SK-N-SH treated with all-trans-retinoic acid at 6 μM for 48 hours (cell line): Measurements from ENCODE around the gene ZMIZ1.

Source experiments
- ATAC-seq: fragments of 200-7000 bp; cut with Tn5 transposase; 3 replicates; pipeline ENCODE4 v1.9.1; 2020; ENCODE audit warnings: mild to moderate bottlenecking, moderate library complexity
- ARNTL ChIP-seq: fragments of 450-650 bp; formaldehyde crosslinking; IDR thresholded peaks from 2 replicates; pipeline ENCODE4 v1.5.0; 2020; ENCODE audit warnings: low read depth, mild to moderate bottlenecking, moderate library complexity, borderline replicate concordance
- BACH2 ChIP-seq: fragments of 250-450 bp; sonication (Bioruptor Pico); IDR thresholded peaks from 2 replicates; pipeline ENCODE4 v1.9.0; 2021; ENCODE audit warnings: mild to moderate bottlenecking, borderline replicate concordance
- CREB5 ChIP-seq: fragments of 250-450 bp; sonication (Bioruptor Pico); IDR thresholded peaks from 2 replicates; pipeline ENCODE4 v1.5.1; 2020; ENCODE audit warnings: low read depth, mild to moderate bottlenecking, moderate library complexity
- CSDC2 ChIP-seq: fragments of 250-450 bp; sonication (Bioruptor Pico); IDR thresholded peaks from 2 replicates; pipeline ENCODE4 v1.5.0; 2020; ENCODE audit warnings: mild to moderate bottlenecking, moderate library complexity
- ESRRG ChIP-seq: fragments of 250-450 bp; sonication (Bioruptor Pico); IDR thresholded peaks from 2 replicates; pipeline ENCODE4 v1.6.1; 2021; ENCODE audit warnings: mild to moderate bottlenecking
- GLIS3 ChIP-seq: fragments of 250-450 bp; sonication (Bioruptor Pico); IDR thresholded peaks from 2 replicates; pipeline ENCODE4 v1.5.0; 2020; ENCODE audit warnings: mild to moderate bottlenecking, moderate library complexity
- ISL1 ChIP-seq: fragments of 250-450 bp; sonication (Bioruptor Pico); IDR thresholded peaks from 2 replicates; pipeline ENCODE4 v2.1.2; 2022; ENCODE audit warnings: mild to moderate bottlenecking, moderate library complexity
- OSR1 ChIP-seq: fragments of 250-450 bp; sonication (Bioruptor Pico); IDR thresholded peaks from 2 replicates; pipeline ENCODE4 v1.8.0; 2022; ENCODE audit warnings: moderate library complexity, mild to moderate bottlenecking, inconsistent platforms
- PPARA ChIP-seq: fragments of 250-450 bp; sonication (Bioruptor Pico); IDR thresholded peaks from 2 replicates; pipeline ENCODE4 v1.5.0; 2020; ENCODE audit warnings: mild to moderate bottlenecking, borderline replicate concordance
- RARB ChIP-seq: fragments of 250-450 bp; sonication (Bioruptor Pico); IDR thresholded peaks from 2 replicates; pipeline ENCODE4 v1.8.0; 2021; ENCODE audit warnings: mild to moderate bottlenecking, moderate library complexity
- SNAI2 ChIP-seq: fragments of 250-450 bp; sonication (Bioruptor Pico); IDR thresholded peaks from 2 replicates; pipeline ENCODE4 v1.5.0; 2020; ENCODE audit warnings: mild to moderate bottlenecking, moderate library complexity
- TCF4 ChIP-seq: fragments of 250-450 bp; sonication (Bioruptor Pico); IDR thresholded peaks from 2 replicates; pipeline ENCODE4 v1.8.0; 2021; ENCODE audit warnings: mild to moderate bottlenecking, moderate library complexity, borderline replicate concordance
- TOX ChIP-seq: fragments of 250-450 bp; sonication (Bioruptor Pico); IDR thresholded peaks from 2 replicates; pipeline ENCODE4 v1.8.0; 2021; ENCODE audit warnings: mild to moderate bottlenecking, moderate library complexity, borderline replicate concordance
- ZC3H10 ChIP-seq: fragments of 250-450 bp; sonication (Bioruptor Pico); IDR thresholded peaks from 2 replicates; pipeline ENCODE4 v1.5.1; 2021; ENCODE audit warnings: mild to moderate bottlenecking, moderate library complexity
- ZFP3 ChIP-seq: fragments of 250-450 bp; sonication (Bioruptor Pico); IDR thresholded peaks from 2 replicates; pipeline ENCODE4 v1.5.0; 2020; ENCODE audit warnings: mild to moderate bottlenecking, moderate library complexity
- ZFP30 ChIP-seq: fragments of 450-650 bp; formaldehyde crosslinking; IDR thresholded peaks from 2 replicates; pipeline ENCODE4 v1.5.0; 2022; ENCODE audit warnings: mild to moderate bottlenecking, moderate library complexity
- ZNF565 ChIP-seq: fragments of 450-650 bp; formaldehyde crosslinking; conservative IDR thresholded peaks from 2 replicates; pipeline ENCODE4 v1.5.0; 2020; ENCODE audit warnings: low read depth, mild to moderate bottlenecking, moderate library complexity
- ZNF70 ChIP-seq: fragments of 450-650 bp; formaldehyde crosslinking; IDR thresholded peaks from 2 replicates; pipeline ENCODE4 v1.5.0; 2020; ENCODE audit warnings: mild to moderate bottlenecking, moderate library complexity
- TF ChIP-seq, protein P1 (sequence below): fragments of 250-450 bp; sonication (Bioruptor Pico); IDR thresholded peaks from 2 replicates; pipeline ENCODE4 v1.5.0; 2020; ENCODE audit warnings: mild to moderate bottlenecking, moderate library complexity
- TF ChIP-seq, protein P2 (sequence below): fragments of 250-450 bp; sonication (Bioruptor Pico); IDR thresholded peaks from 2 replicates; pipeline ENCODE4 v1.5.1; 2021; ENCODE audit warnings: mild to moderate bottlenecking, moderate library complexity

Gene ZMIZ1

GRCh38 chr10:79053081-79053434 is 15.7 kb upstream of the ZMIZ1 start:
- TF ChIP-seq CSDC2 (no peak), ZC3H10 (no peak), SNAI2 (CRISPR knock-in tag) (no peak), GLIS3 (CRISPR knock-in tag) (no peak), ARNTL (no peak), ZNF70 (CRISPR knock-in tag) (no peak), OSR1 (CRISPR knock-in tag) (no peak), ISL1 (CRISPR knock-in tag) (no peak), CREB5 (CRISPR knock-in tag) (no peak)
- TF ChIP-seq, protein P1, sequence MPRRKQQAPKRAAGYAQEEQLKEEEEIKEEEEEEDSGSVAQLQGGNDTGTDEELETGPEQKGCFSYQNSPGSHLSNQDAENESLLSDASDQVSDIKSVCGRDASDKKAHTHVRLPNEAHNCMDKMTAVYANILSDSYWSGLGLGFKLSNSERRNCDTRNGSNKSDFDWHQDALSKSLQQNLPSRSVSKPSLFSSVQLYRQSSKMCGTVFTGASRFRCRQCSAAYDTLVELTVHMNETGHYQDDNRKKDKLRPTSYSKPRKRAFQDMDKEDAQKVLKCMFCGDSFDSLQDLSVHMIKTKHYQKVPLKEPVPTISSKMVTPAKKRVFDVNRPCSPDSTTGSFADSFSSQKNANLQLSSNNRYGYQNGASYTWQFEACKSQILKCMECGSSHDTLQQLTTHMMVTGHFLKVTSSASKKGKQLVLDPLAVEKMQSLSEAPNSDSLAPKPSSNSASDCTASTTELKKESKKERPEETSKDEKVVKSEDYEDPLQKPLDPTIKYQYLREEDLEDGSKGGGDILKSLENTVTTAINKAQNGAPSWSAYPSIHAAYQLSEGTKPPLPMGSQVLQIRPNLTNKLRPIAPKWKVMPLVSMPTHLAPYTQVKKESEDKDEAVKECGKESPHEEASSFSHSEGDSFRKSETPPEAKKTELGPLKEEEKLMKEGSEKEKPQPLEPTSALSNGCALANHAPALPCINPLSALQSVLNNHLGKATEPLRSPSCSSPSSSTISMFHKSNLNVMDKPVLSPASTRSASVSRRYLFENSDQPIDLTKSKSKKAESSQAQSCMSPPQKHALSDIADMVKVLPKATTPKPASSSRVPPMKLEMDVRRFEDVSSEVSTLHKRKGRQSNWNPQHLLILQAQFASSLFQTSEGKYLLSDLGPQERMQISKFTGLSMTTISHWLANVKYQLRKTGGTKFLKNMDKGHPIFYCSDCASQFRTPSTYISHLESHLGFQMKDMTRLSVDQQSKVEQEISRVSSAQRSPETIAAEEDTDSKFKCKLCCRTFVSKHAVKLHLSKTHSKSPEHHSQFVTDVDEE (CRISPR knock-in tag): no peak
- ATAC-seq: no peak

GRCh38 chr10:79053481-79054202 is 15.1 kb upstream of the ZMIZ1 start:
- ATAC-seq: no peak
- no peak for TF ChIP-seq ZC3H10
- TF ChIP-seq ESRRG (CRISPR knock-in tag): no peak
- TF ChIP-seq ZFP30 (CRISPR knock-in tag): no peak
- TF ChIP-seq ZNF565 (CRISPR knock-in tag): no peak
- no peak for TF ChIP-seq PPARA (CRISPR knock-in tag)
- no peak for TF ChIP-seq RARB (CRISPR knock-in tag)
- TF ChIP-seq ARNTL: no peak
- TF ChIP-seq, protein P2, sequence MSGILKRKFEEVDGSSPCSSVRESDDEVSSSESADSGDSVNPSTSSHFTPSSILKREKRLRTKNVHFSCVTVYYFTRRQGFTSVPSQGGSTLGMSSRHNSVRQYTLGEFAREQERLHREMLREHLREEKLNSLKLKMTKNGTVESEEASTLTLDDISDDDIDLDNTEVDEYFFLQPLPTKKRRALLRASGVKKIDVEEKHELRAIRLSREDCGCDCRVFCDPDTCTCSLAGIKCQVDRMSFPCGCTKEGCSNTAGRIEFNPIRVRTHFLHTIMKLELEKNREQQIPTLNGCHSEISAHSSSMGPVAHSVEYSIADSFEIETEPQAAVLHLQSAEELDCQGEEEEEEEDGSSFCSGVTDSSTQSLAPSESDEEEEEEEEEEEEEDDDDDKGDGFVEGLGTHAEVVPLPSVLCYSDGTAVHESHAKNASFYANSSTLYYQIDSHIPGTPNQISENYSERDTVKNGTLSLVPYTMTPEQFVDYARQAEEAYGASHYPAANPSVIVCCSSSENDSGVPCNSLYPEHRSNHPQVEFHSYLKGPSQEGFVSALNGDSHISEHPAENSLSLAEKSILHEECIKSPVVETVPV (CRISPR knock-in tag): no peak
- no peak for TF ChIP-seq BACH2 (CRISPR knock-in tag)
- no peak for TF ChIP-seq GLIS3 (CRISPR knock-in tag)
- TF ChIP-seq OSR1 (CRISPR knock-in tag): no peak
- no peak for TF ChIP-seq TCF4 (CRISPR knock-in tag)
- no peak for TF ChIP-seq CREB5 (CRISPR knock-in tag)
- TF ChIP-seq ZNF70 (CRISPR knock-in tag): no peak
- TF ChIP-seq ZFP3 (CRISPR knock-in tag): no peak
- no peak for TF ChIP-seq SNAI2 (CRISPR knock-in tag)
- no peak for TF ChIP-seq TOX (CRISPR knock-in tag)
- TF ChIP-seq, protein P1 (CRISPR knock-in tag): no peak
